GM12873 (cell line): Measurements from ENCODE around the gene NUPR1.
A peak's percentile ranks its signal among the peaks of the same experiment; 100 is the strongest.

ENCODE experiments used
- TF ChIP-seq, protein P1 (sequence below): IDR thresholded peaks from 2 replicates; pipeline ENCODE4 v1.5.1; 2012; ENCODE audit warnings: low read depth, mild to moderate bottlenecking, moderate library complexity, low read length, control low read depth; ENCODE audit not compliant: insufficient read depth; ENCODE audit errors: missing control alignments

NUPR1 gene

DNA sequence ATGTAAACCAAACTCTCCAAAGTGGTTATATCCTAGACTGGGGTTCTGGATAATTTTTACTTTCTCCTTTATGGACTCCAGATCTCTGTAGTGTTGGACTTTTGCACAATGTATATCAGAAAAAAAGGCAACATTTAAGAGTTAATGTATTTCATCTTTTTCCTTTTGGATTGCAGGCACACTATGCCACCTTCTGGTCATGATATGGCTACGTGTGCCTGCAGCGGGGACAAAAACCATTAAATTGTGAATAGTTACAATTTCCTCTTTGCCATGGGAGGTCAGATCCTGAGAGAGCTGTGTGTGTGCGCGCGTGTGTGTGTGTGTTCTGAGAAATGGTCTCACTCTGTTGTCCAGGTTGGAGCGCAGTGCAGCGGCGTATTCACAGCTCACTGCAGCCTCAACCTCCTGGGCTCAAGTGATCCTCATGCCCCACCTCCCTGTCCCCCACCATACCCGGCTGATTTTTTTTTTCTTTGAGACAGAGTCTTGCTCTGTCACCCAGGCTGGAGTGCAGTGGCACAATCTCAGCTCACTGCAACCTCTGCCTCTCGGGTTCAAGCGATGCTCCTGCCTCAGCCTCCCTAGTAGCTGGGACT is 10.6 kb upstream of the NUPR1 start:
- TF ChIP-seq, protein P1, sequence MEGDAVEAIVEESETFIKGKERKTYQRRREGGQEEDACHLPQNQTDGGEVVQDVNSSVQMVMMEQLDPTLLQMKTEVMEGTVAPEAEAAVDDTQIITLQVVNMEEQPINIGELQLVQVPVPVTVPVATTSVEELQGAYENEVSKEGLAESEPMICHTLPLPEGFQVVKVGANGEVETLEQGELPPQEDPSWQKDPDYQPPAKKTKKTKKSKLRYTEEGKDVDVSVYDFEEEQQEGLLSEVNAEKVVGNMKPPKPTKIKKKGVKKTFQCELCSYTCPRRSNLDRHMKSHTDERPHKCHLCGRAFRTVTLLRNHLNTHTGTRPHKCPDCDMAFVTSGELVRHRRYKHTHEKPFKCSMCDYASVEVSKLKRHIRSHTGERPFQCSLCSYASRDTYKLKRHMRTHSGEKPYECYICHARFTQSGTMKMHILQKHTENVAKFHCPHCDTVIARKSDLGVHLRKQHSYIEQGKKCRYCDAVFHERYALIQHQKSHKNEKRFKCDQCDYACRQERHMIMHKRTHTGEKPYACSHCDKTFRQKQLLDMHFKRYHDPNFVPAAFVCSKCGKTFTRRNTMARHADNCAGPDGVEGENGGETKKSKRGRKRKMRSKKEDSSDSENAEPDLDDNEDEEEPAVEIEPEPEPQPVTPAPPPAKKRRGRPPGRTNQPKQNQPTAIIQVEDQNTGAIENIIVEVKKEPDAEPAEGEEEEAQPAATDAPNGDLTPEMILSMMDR, result peak; percentile 50

DNA sequence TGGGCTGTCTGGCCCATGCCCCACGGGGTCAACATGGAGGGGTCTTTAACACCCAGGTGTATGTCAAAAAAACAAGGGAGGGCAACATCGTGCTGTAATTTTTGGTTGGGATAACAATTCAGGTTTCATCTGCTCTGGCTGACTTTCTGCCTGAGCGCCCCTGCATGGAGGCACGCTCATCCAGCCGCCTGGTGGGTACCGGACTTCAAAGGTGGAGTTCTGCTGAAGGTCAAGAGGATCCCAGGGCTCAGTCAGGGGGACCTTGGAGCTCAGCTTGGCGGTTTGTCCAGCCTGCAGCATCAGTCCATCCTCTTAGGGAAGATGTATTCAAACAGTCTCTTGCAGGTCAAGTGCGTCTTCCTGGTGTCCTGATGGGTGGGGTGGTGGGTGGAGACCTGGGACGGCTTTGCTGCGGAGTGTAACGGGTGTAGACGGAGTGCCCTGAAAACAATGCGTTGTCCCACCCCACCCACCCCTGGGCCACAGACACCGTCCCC is 9.6 kb upstream of the NUPR1 start:
- TF ChIP-seq, protein P1, result no peak

DNA sequence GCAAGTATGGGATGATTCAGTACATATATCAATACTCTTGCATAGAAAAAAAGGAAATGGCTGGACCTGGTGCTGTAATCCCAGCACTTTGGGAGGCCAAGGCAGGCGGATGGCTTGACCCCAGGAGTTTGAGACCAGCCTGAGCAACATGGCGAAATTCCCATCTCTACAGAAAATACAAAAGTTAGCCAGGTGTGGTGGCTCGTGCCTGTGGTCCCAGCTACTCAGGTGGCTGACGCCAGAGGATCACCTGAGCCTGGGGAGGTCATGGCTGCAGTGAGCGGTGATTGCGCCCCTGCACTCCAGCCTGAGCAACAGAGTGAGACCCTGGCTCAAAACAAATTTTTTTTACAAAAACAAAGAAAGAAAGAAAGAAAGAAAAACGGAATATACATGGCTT is 7.9 kb upstream of the NUPR1 start:
- TF ChIP-seq, protein P1, result no peak

DNA sequence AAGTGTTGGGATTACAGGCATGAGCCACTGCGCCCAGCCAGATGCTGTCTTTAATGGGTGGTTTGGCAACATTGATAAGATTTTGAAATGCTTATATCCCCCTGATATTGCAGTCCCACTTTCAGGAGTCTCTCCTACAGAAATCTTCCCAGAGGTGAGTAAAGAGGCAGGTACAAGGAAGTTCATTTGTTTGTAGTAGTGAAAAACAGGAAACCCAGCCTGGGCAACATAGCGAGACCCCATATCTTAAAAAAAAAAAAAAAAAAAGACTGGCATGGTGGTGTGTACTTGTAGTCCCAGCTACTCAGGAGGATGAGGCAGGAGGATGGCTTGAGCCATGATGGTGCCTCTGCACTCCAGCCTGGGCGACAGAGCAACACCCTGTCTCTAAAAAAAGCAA is 6.2 kb upstream of the NUPR1 start:
- TF ChIP-seq, protein P1, result no peak

DNA sequence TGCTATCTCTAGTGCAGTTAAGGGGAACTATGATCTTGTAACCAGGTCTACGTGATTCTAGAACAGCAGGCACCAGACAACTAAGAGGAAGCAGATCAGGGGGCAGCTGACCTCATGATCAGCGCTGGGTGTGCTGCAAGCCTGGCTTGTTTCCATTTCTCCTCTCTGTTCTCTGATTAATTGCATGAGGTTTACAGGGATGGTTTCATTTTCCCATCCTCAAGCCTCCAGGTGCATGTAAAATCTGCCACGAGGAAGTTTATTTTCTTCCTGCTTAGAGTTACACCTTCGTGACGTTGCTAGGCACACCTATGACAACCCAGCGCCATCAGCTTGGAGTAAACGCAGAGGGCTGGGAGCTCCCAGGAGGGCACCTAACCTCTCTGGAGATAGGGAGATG is 4.3 kb upstream of the NUPR1 start:
- TF ChIP-seq, protein P1, result no peak

DNA sequence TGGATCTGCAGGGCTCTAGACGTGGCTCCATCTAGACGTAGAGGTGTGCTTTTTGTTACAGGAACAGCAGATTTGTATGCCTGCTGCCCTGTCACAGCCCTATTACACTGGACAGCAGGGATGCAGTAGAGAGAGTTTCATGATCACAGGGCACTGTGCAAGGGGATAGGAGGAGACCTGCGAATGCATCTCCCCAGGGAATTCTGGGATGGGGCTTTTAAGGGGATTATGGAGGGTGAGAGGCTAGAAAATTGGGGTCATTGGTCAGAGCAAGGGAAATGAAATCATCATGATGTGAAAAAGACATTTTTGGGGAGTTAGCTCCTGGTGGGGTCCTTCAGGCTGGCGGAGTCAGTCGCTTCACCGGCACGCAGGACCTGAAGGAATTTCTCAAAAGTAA is 3.9 kb upstream of the NUPR1 start:
- TF ChIP-seq, protein P1, result no peak

DNA sequence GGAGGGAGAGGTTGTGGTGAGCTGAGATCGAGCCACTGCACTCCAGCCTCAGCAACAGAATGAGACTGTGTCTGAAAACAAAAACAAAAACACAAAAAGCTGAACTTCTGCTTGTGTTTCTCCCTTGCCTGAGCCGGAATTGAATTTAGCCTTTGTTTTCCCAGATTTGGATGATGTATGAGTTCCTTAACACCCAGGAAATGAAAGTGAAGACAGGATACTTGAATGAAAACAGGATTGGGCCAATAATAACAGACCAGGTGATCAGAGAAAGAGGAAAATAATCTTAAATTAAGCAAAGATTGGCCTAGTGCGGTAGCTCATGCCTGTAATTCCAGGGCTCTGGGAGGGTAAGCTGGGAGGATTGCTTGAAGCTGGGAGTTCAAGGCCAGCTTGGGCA is 1.6 kb upstream of the NUPR1 start:
- TF ChIP-seq, protein P1, result no peak
